ENCODE measurements around the gene SYMPK.

- TF ChIP-seq, protein P1, sequence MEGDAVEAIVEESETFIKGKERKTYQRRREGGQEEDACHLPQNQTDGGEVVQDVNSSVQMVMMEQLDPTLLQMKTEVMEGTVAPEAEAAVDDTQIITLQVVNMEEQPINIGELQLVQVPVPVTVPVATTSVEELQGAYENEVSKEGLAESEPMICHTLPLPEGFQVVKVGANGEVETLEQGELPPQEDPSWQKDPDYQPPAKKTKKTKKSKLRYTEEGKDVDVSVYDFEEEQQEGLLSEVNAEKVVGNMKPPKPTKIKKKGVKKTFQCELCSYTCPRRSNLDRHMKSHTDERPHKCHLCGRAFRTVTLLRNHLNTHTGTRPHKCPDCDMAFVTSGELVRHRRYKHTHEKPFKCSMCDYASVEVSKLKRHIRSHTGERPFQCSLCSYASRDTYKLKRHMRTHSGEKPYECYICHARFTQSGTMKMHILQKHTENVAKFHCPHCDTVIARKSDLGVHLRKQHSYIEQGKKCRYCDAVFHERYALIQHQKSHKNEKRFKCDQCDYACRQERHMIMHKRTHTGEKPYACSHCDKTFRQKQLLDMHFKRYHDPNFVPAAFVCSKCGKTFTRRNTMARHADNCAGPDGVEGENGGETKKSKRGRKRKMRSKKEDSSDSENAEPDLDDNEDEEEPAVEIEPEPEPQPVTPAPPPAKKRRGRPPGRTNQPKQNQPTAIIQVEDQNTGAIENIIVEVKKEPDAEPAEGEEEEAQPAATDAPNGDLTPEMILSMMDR (IDR thresholded peaks at IDR 0.05; ENCODE audit: insufficient read depth, low read depth, low read length) = no peak
- no peak for TF ChIP-seq EZH2 (IDR thresholded peaks at IDR 0.05; ENCODE audit: insufficient read depth, low read length)
These were observed 8.7 kb downstream of the SYMPK start for GRCh38 chr19:45854167-45854778.
